Osteocyte (in vitro differentiated cells): ENCODE data around the gene PITPNM3. TPM values are rescaled to one million over a fixed set of nuclear protein-coding genes. Genes with fewer than 3 reads are reported as not detected.

Experiments used
- DNase-seq: peaks from one replicate; pipeline ENCODE4 v3.0.0; 2021; ENCODE audit warnings: mixed read lengths; ENCODE audit not compliant: unreplicated experiment; ENCODE audit errors: extremely low spot score
- H3K27ac Mint-ChIP-seq: one replicate; pipeline ENCODE4 v1.8.0; 2021; ENCODE audit warnings: mild to moderate bottlenecking, mixed read lengths; ENCODE audit not compliant: unreplicated experiment
- H3K27me3 Mint-ChIP-seq: one replicate; pipeline ENCODE4 v1.8.0; 2021; ENCODE audit warnings: mixed read lengths; ENCODE audit not compliant: unreplicated experiment
- H3K36me3 Mint-ChIP-seq: one replicate; pipeline ENCODE4 v1.8.0; 2021; ENCODE audit warnings: mixed read lengths; ENCODE audit not compliant: unreplicated experiment
- H3K4me1 Mint-ChIP-seq: one replicate; pipeline ENCODE4 v1.8.0; 2021; ENCODE audit warnings: mixed read lengths; ENCODE audit not compliant: unreplicated experiment
- H3K4me3 Mint-ChIP-seq: one replicate; pipeline ENCODE4 v1.8.0; 2021; ENCODE audit warnings: mild to moderate bottlenecking, moderate library complexity, mixed read lengths; ENCODE audit not compliant: unreplicated experiment
- H3K9me3 Mint-ChIP-seq: one replicate; pipeline ENCODE4 v1.8.0; 2021; ENCODE audit warnings: mixed read lengths; ENCODE audit not compliant: unreplicated experiment
- CTCF ChIP-seq: fragments of 200-600 bp; sonication (generic); IDR thresholded peaks from 2 replicates; pipeline ENCODE4 v1.5.0; 2021; ENCODE audit warnings: antibody characterized with exemption, mild to moderate bottlenecking, moderate library complexity
- total RNA-seq: library from RNA; stranded (reverse); gene quantifications from 2 replicates; pipeline ENCODE4 v1.2.1, GENCODE V29; 2021

PITPNM3 gene
- total RNA-seq, 1 donor from 2014 or later, result 0.94 TPM

GRCh38 chr17:6496116-6496481, 60.3 kb downstream of the PITPNM3 start:
- H3K27ac Mint-ChIP-seq, result no peak overlapping the region
- no peaks in the 10 kb centered on the region for H3K36me3 Mint-ChIP-seq
- no peaks in the 10 kb centered on the region for H3K9me3 Mint-ChIP-seq
- peaks cover 16% of the 10 kb centered on the region for H3K27me3 Mint-ChIP-seq
- no peaks in the 10 kb centered on the region for H3K4me1 Mint-ChIP-seq
- no peak for TF ChIP-seq CTCF
- no peak overlapping the region for H3K4me3 Mint-ChIP-seq
- no peak for DNase-seq

GRCh38 chr17:6495450-6496115, 60.8 kb downstream of the PITPNM3 start:
- no peaks in the 10 kb centered on the region for H3K9me3 Mint-ChIP-seq
- H3K27me3 Mint-ChIP-seq, result peaks cover 16% of the 10 kb centered on the region
- TF ChIP-seq CTCF, result no peak
- no peak for DNase-seq
- H3K4me3 Mint-ChIP-seq, result no peak overlapping the region
- no peaks in the 10 kb centered on the region for H3K4me1 Mint-ChIP-seq
- H3K36me3 Mint-ChIP-seq, result no peaks in the 10 kb centered on the region
- no peak overlapping the region for H3K27ac Mint-ChIP-seq

DNA sequence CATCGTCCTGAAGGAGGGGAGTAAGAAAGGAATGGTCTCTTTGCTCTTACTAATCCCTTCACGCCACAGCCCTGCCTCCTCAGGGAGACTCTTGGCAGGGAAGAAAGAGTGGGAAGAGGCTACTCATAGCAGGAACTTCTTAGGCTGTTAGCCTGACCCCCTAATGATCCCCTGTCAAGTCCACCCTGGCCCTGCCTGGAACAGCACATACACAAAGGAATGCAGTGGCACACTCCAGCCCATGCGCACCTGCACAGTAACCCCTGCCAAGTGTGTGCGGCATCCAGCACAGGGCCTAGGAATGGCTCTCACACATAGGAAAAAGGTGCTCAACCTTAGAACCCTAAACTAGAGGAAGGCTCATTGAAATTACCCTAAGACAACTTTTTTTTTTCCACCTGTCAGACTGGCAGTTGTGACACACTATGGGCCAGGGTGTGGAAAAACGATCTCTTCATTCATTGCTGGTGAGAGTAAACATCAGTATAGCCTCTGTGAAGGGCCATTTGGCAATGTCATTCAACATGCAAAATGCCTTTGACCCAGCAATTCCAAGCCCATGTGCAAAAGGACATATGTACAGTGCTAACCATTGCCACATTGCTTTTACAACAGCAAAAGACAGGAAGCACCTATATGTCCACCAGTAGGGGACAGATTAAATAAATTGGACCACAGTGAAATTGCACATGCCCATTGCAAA, 62.0 kb downstream of the PITPNM3 start:
- H3K9me3 Mint-ChIP-seq, result no peaks in the 10 kb centered on the region
- no peaks in the 10 kb centered on the region for H3K4me1 Mint-ChIP-seq
- no peak overlapping the region for H3K4me3 Mint-ChIP-seq
- no peaks in the 10 kb centered on the region for H3K36me3 Mint-ChIP-seq
- no peak for TF ChIP-seq CTCF
- H3K27ac Mint-ChIP-seq, result no peak overlapping the region
- DNase-seq, result no peak
- H3K27me3 Mint-ChIP-seq, result peaks cover 16% of the 10 kb centered on the region

GRCh38 chr17:6492892-6493674, 63.3 kb downstream of the PITPNM3 start:
- no peaks in the 10 kb centered on the region for H3K9me3 Mint-ChIP-seq
- H3K4me3 Mint-ChIP-seq, result no peak overlapping the region
- no peaks in the 10 kb centered on the region for H3K36me3 Mint-ChIP-seq
- peaks cover 14% of the 10 kb centered on the region for H3K27me3 Mint-ChIP-seq
- no peak for TF ChIP-seq CTCF
- H3K4me1 Mint-ChIP-seq, result no peaks in the 10 kb centered on the region
- DNase-seq, result no peak
- H3K27ac Mint-ChIP-seq, result no peak overlapping the region
